IMR-90 (cell line): ENCODE data around the gene RPS6KA2.

Experiments used
- CEBPB ChIP-seq: IDR thresholded peaks from 2 replicates; pipeline ENCODE4 v1.6.1; 2012; ENCODE audit warnings: low read depth, low read length, improper control_type of control experiment
- FOS ChIP-seq: fragments of 150-350 bp; IDR thresholded peaks from 2 replicates; pipeline ENCODE4 v1.6.1; 2016; ENCODE audit warnings: low read depth, low read length
- MXI1 ChIP-seq: IDR thresholded peaks from 2 replicates; pipeline ENCODE4 v1.6.1; 2012; ENCODE audit warnings: low read depth, mild to moderate bottlenecking, low read length, moderate library complexity, borderline replicate concordance
- POLR2A ChIP-seq: IDR thresholded peaks from 2 replicates; pipeline ENCODE4 v1.6.1; 2012; ENCODE audit warnings: mild to moderate bottlenecking, low read depth, low read length
- RAD21 ChIP-seq: IDR thresholded peaks from 2 replicates; pipeline ENCODE4 v1.6.1; 2012; ENCODE audit warnings: low read length, improper control_type of control experiment
- RFX5 ChIP-seq: IDR thresholded peaks from 2 replicates; pipeline ENCODE4 v1.8.0; 2012; ENCODE audit warnings: low read depth, mild to moderate bottlenecking, low read length, moderate library complexity
- SMC3 ChIP-seq: fragments of 150-350 bp; IDR thresholded peaks from 2 replicates; pipeline ENCODE4 v1.6.1; 2016; ENCODE audit warnings: low read depth, mild to moderate bottlenecking, antibody characterized with exemption, low read length, moderate library complexity
- TF ChIP-seq, protein P1 (sequence below): conservative IDR thresholded peaks from 2 replicates; pipeline ENCODE4 v1.5.1; 2012; ENCODE audit warnings: mild to moderate bottlenecking, low read depth, low read length, improper control_type of control experiment
- TF ChIP-seq, protein P2 (sequence below): fragments of 150-350 bp; IDR thresholded peaks from 2 replicates; pipeline ENCODE4 v1.6.1; 2017; ENCODE audit warnings: mild to moderate bottlenecking, antibody characterized with exemption, low read length, low read depth
- TF ChIP-seq, protein P3 (sequence below): fragments of 150-350 bp; IDR thresholded peaks from 2 replicates; pipeline ENCODE4 v1.6.1; 2016; ENCODE audit warnings: low read depth, mild to moderate bottlenecking, low read length, moderate library complexity, borderline replicate concordance

DNA sequence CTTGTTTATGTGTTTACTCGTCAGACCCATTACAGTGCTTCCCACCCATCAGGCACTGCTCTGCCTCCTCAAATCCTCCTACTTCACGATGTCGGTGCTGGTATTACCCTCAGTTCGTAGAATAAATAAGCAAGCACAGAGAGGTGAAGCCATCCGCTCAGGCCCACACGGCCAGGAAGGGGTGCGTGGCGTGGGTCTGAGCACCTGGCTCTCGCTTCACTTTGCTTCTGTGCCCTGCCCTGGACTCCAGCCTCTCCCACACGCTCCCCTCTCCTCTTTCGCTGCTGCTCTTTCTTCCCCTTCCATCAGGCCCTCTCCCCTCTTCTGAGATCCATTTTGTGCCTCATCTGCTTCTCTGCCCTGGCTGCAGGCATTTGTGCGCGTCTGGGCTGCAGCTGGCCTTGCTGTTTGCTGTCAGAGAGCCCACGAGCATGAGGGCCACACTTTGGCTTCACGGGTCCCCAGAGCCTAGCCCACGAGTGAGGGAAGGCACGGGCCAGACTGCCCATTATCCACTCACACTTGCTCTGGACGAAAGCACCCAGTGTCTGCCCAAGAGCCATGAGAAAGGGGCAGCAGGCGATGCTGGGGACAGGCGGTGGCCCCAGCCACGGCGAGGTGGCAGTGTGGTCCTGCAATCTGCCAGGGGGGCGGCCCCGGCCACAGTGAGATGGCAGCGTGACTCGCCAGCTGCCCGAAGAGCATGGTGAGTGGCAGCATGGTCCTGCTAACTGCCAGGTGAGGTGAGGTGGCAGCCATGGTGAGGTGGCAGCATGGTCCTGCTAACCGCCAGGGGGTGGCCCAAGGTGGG lies 148.1 kb downstream of the RPS6KA2 start:
- no peak for TF ChIP-seq POLR2A
- TF ChIP-seq, protein P1, sequence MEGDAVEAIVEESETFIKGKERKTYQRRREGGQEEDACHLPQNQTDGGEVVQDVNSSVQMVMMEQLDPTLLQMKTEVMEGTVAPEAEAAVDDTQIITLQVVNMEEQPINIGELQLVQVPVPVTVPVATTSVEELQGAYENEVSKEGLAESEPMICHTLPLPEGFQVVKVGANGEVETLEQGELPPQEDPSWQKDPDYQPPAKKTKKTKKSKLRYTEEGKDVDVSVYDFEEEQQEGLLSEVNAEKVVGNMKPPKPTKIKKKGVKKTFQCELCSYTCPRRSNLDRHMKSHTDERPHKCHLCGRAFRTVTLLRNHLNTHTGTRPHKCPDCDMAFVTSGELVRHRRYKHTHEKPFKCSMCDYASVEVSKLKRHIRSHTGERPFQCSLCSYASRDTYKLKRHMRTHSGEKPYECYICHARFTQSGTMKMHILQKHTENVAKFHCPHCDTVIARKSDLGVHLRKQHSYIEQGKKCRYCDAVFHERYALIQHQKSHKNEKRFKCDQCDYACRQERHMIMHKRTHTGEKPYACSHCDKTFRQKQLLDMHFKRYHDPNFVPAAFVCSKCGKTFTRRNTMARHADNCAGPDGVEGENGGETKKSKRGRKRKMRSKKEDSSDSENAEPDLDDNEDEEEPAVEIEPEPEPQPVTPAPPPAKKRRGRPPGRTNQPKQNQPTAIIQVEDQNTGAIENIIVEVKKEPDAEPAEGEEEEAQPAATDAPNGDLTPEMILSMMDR = no peak
- TF ChIP-seq RFX5 = no peak
- no peak for TF ChIP-seq RAD21
- TF ChIP-seq, protein P2, sequence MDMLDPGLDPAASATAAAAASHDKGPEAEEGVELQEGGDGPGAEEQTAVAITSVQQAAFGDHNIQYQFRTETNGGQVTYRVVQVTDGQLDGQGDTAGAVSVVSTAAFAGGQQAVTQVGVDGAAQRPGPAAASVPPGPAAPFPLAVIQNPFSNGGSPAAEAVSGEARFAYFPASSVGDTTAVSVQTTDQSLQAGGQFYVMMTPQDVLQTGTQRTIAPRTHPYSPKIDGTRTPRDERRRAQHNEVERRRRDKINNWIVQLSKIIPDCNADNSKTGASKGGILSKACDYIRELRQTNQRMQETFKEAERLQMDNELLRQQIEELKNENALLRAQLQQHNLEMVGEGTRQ = no peak
- TF ChIP-seq, protein P3, sequence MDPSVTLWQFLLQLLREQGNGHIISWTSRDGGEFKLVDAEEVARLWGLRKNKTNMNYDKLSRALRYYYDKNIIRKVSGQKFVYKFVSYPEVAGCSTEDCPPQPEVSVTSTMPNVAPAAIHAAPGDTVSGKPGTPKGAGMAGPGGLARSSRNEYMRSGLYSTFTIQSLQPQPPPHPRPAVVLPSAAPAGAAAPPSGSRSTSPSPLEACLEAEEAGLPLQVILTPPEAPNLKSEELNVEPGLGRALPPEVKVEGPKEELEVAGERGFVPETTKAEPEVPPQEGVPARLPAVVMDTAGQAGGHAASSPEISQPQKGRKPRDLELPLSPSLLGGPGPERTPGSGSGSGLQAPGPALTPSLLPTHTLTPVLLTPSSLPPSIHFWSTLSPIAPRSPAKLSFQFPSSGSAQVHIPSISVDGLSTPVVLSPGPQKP = no peak
- no peak for TF ChIP-seq MXI1
- TF ChIP-seq SMC3 = no peak
- no peak for TF ChIP-seq CEBPB
- TF ChIP-seq FOS = no peak
